ENCODE data around the gene DLGAP1. TPM values are rescaled to one million over a fixed set of nuclear protein-coding genes. Genes with fewer than 3 reads are reported as not detected.

The DLGAP1 gene
- total RNA-seq, 1 experiment from 2014 or later: 0.39 TPM

- Histone ChIP-seq H3K9me3 (ENCODE audit: control insufficient read depth in 1 of 2, insufficient read depth in 1 of 2, low read depth in 1 of 2, low read length in 2 of 2) (no peaks in the 10 kb centered on the region), H4K20me1 (ENCODE audit: insufficient read depth) (no peaks in the 10 kb centered on the region), H3K27ac (ENCODE audit: low read depth, low read length) (no peak overlapping the region), H2AFZ (ENCODE audit: low read depth, low read length, poor library complexity, severe bottlenecking) (peak overlapping the region; percentile 35), H3K36me3 (ENCODE audit: control insufficient read depth in 1 of 2, insufficient read depth in 2 of 2, low read length in 2 of 2) (no peaks in the 10 kb centered on the region), H3K4me2 (ENCODE audit: low read length) (no peak overlapping the region), H3K9ac (ENCODE audit: low read length) (no peak overlapping the region), H3K4me3 (replicated peaks in 1 of 2; ENCODE audit: low read depth in 1 of 2, low read length in 2 of 2) (no peak overlapping the region), H3K9me2 (ENCODE audit: insufficient read depth) (no peaks in the 10 kb centered on the region), H3K4me1 (ENCODE audit: control insufficient read depth in 1 of 2, insufficient read depth in 2 of 2, low read length in 2 of 2) (no peaks in the 10 kb centered on the region; a peak in 1 of 4 replicates), H3K27me3 (ENCODE audit: insufficient read depth, low read length) (no peaks in the 10 kb centered on the region), H3K79me2 (ENCODE audit: insufficient read depth, low read length) (no peaks in the 10 kb centered on the region)
- BruUV-seq (replicated peaks): no TSS peak
- ATAC-seq: no peak
- CTCF ChIA-PET: no interaction called here
- intact Hi-C loops (cut with micrococcal nuclease): no loop called here
- no peak for DNase-seq (ENCODE audit: low read depth, low spot score)
- POLR2A ChIA-PET: interaction anchor here (0.9 kb wide), 1 partner anchor 94 kb away, joined by 3 read pairs; no protein-coding TSS in a partner anchor
- RAD21 ChIA-PET (ENCODE audit: low non-redundant PET in 1 of 2, low total read pairs in 2 of 2, uncharacterized antibody in 2 of 2, unreplicated experiment in 2 of 2): no interaction called here
- no peak for TF ChIP-seq ATF3 (IDR thresholded peaks at IDR 0.05)
- no peak for TF ChIP-seq JUND (IDR thresholded peaks at IDR 0.05)
- no peak for TF ChIP-seq POLR2AphosphoS5 (IDR thresholded peaks at IDR 0.05; ENCODE audit: low read depth, low read length)
- TF ChIP-seq ZNF274 (IDR thresholded peaks at IDR 0.05; ENCODE audit: low read depth, low read length): no peak
- TF ChIP-seq CBX3 (IDR thresholded peaks at IDR 0.05; ENCODE audit: low read depth): no peak
- TF ChIP-seq ELF1 (IDR thresholded peaks at IDR 0.05; ENCODE audit: borderline replicate concordance, low read depth): no peak
- no peak for TF ChIP-seq EZH2phosphoT487 (IDR thresholded peaks at IDR 0.05; ENCODE audit: borderline replicate concordance)
- TF ChIP-seq CTCF (IDR thresholded peaks at IDR 0.05 in 2 of 3, conservative IDR thresholded peaks at IDR 0.05 in 1 of 3; ENCODE audit: borderline replicate concordance in 1 of 3, insufficient read depth in 1 of 3, low read depth in 2 of 3, low read length in 2 of 3): no peak
- no peak for TF ChIP-seq POLR2A (IDR thresholded peaks at IDR 0.05; ENCODE audit: borderline replicate concordance, extremely low read depth, insufficient read depth, insufficient read length)
- no peak for TF ChIP-seq YY1 (IDR thresholded peaks at IDR 0.05; ENCODE audit: extremely low read depth, insufficient replicate concordance, low read depth, low read length)
These were observed 946.2 kb downstream of the DLGAP1 start for GRCh38 chr18:3508576-3509549.

All from HCT116 (cell line).